Hindlimb muscle (tissue), 1 donor: ENCODE measurements around the gene WASF2. TPM values are rescaled to one million over a fixed set of nuclear protein-coding genes. Genes with fewer than 3 reads are reported as not detected.
A peak's percentile ranks its signal among the peaks of the same experiment; 100 is the strongest.

Source experiments
- DNase-seq: peaks from one replicate; pipeline ENCODE4 v3.0.0-alpha.2; 2013
- polyA plus RNA-seq: library from polyadenylated mRNA; unstranded; fragments of 120-200 nt; gene quantifications from one replicate; pipeline ENCODE4 v1.2.1, GENCODE V29; 2013; ENCODE audit not compliant: insufficient read length

WASF2 gene
- polyA plus RNA-seq, 1 donor: 79.4 TPM

DNA sequence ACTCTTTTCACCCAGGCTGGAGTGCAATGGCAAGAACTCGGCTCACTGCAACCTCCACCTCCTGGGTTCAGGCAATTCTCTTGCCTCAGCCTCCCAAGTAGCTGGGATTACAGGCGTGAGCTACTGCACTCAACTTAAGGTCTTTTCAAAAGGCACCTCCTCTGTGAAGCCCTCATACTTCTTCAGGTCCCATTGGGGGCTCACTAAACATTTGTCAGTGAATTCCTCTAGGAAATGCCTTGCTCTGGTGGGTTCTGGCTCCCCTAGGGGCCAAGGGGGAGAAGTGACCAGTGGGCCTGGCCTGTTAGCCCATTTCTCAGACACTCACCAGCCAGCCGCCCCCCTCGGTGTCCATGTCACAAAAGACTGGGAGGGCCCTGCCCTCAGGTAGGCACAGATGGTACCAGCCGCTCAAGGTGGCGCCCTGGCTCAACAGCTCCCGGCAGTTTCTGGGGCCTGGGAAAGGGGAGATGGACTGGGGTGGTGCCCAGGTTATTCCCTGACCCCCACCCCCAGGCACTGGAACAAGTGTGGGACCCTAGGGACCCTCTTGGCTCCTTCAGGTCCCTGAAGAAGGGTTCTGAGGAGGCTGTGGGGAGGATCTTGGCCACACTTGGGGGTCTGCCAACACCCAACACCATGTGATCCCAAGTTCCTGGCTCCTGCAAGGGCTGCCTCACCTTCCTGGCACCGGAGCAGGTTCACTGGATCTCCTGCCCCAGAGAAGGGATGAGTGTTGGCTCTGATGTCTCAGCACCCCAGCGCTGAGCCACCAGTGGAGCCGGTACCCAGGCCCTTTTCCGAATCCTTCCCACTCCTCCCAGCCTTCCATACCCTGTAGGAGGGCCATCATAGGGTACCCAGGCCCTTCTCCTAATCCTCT lies 116.9 kb downstream of the WASF2 start:
- DNase-seq: no peak

DNA sequence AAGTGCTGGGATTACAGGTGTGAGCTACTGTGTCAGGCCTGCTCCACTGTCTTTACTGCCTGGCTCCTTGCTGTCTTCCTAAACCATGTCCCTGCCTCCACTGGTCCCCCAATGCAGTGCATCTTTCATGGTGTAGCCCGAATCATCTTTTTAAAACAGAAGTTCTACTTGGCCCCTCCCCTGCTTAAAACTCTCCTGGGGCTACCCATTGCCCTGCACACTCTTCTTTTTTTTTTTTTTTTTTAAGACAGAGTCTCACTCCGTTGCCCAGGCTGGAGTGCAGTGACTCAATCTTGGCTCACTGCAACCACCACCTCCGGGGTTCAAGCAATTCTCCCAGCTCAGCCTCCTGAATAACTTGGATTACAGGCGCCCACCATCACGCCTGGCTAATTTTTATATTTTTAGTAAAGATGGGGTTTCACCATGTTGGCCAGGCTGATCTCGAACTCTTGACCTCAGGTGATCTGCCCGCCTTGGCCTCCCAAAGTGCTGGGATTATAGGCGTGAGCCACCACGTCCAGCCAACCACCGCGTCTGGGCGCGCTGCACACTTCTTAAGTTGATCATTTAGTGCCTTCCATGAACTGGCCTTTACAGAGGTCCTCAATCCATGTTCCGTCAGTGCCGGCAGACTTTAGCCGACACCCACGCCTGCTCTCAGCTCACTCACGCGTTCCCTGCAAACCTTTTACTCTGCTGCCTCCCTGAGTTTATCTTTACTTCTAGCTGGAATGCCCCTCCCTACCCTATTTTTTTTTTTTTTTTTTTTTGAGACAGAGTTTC lies 117.8 kb downstream of the WASF2 start:
- no peak for DNase-seq

DNA sequence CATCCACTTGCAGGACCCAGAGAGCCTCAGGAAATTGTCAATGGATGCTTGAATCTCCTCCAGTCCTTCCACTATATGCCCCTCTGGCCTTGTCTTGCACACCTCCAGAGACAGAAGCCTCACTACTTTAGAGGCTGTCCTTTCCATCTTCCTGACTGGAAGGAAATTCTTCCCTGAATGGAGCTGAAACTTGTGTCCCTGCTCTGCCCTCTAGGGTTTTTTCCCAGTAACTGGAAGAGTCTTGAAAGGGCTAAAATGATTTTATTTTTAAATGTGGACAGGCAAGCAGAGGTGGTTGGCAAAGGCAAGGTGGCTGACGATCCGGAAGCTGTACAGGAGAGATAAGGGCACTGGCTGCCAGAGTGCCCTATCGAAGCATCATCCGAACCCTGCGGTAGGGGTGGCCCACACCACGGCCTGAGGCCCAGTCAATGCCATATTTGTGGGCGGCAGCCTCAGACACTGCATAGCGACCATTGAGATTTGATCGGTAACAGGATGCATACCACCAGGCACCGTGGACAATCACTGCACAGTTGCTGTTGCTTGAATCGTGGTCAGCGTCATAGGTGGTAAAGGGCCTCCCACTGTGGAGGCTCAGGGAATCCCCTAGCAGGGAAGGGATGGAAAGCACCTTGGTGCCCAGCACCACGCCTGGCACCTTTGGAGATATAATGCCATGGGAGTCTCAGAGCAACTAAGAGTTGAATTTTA lies 120.9 kb downstream of the WASF2 start:
- DNase-seq: no peak

DNA sequence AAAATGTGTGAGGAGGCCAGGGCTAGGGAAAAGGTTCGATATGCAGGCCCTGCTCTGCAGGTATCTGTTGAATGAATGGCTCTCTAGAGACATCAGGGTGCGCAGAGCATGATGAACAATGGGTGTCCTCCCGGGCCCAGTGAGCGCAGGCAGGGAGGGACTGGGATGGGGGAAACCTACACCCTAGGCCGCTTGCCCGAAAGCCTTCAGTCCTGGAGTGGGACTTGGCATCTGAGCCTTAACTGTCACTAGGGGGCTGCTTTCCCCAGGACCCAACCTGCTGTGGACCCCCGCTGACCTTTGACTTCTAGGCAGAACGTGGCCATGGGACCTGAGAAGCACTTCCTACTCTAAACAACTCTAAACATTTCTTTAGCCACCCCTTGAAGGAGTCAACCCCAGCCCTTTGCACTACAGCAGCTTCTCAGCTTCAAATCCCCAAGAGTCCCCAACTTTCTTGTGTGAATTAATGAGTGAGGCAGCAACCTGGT lies 122.8 kb downstream of the WASF2 start:
- no peak for DNase-seq

DNA sequence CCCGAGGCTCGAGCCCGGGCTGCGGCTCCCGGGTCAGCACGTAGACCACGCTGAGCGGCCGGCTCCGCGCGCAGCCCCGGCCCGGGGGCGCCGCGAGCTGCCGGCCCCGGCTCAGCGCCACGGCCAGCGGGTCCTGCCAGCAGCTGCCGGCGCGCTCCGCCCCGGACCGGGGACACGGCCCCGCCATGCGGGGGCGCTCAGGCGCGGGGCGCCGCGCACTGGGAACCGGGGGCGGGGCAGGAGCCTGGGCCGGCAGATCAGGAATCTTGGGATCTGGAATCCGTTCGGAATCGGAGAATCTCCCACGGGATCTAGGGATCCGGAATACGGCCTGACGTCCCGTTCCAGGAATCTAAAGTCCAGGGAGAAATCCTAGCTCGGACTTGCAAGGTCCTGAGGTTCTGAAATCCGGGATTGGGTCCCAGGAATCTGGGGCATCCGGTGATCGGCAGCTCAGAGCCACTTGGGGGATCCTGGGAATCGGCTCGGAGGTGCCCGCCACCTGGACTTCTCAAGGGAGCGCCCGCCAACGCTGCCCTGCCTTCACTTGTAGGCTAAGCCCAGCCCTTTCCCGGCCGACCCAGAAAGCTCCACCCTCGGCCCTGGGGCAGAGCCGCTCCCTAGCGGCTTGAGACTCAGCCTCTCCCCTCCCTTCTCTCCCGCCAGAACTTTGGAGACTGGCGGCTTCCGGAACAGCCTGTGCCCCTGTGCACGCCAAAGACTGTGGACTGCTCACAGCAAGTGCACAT lies 123.4 kb downstream of the WASF2 start, which contains the start of gene MAP3K6:
TSS of gene MAP3K6 (minus strand) at position 551 of the 749 bp plus-strand sequence. CDS start at position 187, 364 bp downstream.
- DNase-seq: peak; percentile 75

DNA sequence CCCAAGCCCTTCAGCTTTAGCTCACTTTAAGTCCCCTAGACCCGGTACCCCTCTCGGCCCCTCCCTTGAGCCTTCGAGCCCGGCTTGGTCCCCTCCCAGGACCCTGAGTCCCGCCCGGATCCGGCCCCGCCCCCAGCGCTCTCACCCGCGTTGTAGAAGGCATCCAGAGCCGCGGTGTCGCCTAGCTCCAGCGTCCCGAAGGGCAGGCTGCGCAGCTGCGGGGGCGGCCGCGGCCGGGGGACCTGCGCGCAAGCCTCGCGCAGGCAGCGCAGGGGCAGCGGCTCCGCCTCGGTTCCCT lies 123.9 kb downstream of the WASF2 start:
- peak; percentile 68 for DNase-seq

DNA sequence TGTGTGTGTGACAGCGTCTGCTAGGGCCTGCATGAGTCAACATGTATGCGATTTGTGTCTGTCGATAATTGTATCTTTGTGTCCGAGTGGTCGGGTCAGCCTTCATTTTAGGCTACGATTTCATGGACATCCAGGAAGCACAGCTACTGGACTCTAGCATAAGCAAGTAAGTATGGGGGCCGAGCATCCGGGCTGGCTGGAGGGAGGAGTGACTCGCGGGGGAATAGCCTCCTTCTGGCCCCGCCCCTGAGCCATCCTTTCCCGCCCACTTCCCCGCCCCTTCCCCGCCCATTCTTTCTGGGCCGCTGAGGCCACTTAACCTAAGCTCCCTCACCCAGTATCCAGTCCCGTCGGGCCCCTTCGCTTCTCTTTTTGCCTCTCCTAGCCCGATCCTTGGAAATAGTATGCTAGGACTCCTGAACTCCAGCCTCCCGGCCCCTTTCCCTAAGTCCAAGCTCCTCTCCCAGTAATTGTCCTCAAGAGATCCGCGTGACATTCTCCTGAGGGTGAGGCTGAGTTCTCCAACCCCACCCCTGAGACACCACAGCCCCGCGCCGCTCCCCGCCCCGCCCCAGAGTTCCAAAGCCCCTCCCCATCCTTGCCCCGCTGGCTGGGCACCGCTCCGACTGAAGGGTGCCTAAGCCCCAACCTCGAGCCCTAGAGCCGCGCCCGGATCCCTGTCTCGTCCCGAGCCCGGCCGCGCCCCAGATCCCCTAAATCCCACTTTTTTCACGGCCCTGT lies 124.4 kb downstream of the WASF2 start:
- DNase-seq: peak; percentile 89

DNA sequence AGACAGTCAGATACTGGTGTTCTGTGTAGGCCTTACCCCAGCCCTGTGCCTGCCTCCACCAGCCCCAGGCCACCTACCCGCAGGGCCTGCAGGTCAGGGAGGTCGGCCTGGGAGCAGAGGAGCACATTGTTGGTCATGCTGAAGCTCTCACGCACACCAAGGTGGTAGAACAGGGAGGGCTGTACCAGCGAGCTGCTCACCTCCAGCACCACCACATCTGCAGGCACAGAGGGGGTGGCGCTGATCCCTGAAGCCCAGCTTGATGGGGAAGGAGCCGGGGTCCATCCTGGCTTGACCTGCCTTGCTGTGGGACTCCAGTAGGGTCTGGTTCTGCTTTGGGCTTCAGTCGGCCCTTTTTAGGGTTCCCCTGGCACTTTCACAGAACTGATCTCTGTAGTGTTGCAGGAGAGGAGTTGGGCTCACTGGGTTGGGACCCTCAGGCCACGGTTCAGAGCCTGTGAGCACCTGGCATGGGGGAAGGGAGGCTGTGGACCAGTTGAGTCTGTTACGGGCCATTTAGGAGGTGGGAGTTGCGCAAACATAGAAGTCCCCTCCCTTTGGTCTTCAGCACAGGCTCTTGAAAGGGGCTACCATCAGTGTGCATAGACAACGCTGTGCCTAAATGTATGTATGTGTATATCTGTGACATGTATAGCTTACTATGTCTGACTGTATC lies 125.1 kb downstream of the WASF2 start:
- DNase-seq: no peak

DNA sequence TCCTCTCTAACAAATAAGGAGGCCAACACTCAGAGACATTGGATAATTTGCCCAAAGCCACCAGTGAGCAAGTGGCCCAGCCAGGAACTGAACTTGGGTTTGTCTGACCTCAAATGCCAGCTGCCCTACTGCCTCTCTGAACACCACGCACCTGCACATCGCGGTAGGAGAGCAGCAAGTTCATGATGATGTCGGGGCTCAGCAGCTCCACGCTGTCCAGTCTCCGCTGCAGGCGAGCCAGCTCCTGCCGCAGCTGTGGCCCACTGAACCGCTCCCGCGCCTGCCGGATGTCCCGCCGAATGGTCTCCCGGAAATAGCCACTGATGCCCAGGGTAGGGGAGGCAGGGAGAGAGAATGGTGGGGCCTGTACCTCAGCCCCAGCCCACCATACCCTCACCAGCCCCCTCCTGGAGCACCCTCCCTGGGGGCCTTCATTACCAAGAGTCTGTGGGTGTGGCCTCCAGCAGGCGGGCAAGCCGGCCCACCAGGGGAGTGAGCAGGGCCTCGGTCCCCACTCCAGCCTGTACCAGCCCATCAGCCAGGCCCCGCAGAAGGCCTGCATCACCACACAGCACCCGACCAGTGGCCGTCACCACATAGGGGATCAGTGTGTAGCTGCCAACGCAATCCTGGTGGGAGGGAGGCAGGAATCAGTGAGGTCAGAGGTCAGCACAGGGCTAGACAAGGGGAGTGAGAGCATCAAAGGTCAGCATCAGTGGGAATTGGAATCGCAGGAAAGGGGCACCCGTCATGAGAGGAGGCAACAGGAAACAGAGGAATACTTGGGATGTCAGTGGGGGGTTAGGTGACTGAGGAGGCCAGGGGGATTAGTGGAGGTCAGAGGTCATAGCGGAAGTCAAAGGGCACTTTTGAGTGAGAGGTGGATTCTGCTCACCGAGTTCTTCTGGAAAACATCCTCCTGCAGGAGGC lies 125.9 kb downstream of the WASF2 start:
- no peak for DNase-seq

DNA sequence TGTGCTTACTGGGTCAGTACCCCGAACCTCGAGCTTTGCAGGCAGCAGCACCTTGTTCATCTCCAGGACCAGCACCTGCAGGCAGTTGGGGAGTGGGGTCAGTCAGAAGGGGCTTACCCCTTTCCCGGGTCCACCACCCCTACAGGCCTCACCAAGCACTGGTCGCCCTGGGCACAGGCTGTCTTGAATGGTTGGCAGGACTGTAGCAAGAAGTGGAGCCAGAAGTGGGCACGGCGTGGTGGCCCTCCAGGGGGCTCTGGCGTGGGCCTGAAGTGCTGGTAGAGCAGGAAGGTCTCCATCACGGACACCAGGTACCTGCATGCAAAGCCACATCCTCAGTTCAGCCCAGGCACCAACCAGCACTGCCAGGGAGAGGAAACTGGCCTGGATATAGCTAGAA lies 128.4 kb downstream of the WASF2 start:
- DNase-seq: no peak

DNA sequence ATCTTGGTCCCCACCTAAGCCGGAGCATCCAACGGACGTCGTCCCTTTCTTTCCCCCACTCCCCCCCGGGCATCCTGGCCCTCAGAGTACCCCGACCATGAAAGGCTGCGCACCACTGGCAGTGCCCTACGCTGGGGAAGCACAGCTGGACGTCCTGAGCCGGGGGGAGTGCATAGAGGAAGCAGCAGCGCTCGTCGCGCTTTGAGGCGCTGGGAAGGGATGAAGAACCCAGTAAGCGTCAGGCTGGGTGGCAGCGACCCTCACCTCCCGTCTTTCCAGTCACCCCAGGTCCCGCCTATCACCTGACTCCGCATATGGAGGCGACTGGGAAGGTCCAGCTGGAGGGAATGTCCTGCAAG lies 128.9 kb downstream of the WASF2 start:
- no peak for DNase-seq

DNA sequence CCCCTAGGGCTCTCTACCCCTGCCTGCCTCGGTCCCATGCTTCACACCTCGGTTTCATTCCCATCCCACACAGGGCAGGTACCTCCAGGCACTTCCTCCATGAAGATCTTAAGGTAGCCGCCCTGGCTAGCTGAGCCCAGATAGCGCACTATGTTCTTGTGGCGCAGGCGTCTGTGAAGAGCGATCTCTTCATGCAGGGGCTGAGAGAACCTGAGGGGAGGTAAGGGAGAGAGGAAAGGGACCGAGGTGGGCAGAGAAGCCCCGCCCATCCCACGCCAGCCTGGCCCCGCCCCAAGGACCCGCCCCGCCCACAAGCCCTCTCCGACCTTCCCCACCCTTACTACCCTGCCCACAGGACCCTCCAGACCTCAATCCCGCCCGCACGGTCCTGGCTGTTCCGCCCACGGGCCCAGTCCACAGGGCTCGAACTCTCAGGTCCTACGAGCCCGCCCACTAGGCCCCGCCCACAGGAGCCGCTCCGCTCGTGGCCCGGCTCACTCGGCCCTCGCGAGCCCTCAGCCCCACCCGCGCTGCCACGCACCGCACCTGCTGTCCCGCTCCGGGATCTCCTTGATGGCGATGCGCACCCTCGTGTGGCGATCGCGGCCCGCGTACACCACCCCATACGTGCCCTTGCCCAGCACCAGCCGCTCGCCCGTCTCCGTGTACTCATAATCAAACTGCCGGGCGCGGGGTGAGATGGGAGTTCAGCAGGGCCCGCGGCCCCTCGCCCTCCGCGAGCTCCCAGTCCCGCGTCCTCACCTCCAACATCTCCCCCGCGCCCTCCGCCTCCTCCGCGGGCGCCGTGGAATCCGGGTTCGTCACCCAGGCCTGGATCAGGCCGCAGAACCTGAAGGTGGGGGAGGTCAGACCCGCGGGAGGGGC lies 129.6 kb downstream of the WASF2 start:
- DNase-seq: no peak

DNA sequence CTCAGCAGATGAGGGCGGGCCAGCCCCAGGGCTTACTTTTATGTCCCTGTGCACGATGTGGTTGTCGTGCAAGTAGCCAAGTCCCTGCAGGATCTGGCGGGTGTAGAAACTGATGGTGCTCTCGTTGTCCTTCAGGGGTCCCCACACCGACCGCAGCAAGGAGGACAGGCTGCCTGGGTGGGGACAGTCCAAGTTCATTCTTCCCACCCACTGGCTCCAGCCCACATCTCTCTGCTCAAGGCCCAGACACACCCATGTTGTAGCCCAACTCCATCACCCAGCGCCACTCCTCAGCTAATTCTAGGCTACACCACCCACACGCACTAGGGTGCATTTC lies 130.2 kb downstream of the WASF2 start:
- DNase-seq: no peak

DNA sequence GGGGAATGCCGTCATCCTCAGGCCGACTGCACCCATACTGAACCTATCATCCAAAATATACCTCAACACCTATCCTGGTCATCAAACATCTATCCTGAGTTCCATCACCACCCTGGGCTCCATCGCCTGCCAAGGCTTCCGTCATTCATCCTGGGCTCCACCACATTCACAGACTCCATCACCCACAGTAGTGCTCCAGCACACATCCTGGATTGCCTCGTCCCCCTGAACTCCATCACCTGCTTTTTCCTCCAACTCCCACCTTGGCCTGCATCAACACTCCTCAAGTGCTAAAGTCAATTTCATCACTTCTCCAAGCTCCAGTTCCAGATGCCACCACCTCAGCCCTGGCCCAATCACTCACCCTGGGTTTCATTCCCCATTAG lies 131.0 kb downstream of the WASF2 start:
- DNase-seq: no peak

DNA sequence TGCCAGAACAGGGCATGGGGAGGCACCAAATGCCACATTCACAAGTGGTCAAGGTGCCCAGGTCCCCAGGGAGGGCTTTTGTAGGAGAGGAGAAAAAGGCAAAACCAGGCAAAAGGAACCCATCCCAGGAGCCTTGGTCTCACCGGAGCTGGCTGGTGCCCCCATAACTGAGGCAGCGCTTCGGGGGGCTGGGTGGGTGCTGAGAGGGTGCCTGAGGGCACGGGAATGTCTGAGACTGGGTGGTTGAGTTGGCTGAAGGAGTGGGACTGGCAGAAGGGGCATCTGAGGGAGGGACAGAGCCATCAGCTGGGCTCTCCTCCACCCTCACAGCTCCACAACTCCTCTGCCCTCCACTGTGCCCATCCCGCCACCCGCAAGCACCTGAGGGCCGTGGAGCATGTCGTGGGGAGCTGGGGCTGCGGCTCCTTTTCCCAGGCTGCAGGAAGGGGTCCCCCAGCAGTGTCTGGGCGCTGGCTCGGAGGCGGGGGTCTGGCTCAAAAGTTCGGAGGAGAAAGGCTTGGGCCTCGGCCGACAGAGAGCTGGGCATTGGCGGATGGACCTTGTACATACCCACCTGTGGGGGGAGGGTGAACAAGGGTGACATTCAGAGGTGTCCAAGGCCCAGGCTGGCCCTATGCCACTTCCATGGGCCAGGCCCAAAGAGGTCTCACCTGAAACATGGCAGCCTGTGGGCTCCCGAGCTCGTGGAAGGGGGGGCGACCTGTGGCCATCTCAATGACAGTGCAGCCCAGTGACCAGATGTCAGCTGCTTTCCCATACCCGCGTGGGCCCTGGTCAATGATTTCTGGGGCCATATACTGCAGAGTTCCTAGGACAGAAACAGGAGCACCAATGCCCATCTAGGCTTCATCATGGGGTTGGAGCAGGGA lies 131.7 kb downstream of the WASF2 start:
- DNase-seq: no peak

DNA sequence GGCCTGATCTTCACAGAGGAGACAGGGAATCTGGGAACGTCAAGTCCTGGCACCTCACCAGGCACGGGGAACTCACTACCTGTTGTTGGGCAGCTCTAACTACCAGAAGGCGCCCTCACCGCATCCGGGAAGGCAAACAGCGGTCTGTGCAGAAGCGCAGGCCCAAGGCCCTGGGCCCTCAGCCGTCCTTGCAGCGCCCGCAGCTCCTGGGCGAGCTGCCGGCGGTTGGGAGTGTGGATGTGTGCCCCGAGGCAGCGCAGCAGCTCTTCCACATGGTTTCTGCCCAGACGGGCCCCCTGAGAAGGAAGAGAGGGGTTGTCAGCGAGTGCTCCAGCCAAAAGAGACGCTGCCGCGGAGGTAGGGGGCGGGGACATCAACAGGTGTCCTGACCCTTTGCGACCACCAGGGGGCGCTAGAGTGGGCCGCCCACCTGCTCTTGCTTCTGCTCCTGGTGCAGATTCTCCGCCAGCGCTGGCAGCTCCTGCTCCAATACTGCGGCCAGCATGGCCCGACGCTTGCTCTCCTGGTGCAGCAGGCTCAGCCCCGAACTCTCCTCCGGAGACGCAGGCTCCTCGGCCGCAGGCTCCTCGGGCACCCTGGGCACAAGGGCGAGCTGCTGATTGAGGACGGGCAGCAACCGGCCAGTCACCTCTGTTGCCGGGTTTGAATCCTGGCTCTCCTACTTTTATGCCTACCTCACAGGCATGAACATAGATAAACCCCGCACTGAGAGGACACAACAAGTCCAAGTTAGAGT lies 132.5 kb downstream of the WASF2 start:
- DNase-seq: peak; percentile 74

DNA sequence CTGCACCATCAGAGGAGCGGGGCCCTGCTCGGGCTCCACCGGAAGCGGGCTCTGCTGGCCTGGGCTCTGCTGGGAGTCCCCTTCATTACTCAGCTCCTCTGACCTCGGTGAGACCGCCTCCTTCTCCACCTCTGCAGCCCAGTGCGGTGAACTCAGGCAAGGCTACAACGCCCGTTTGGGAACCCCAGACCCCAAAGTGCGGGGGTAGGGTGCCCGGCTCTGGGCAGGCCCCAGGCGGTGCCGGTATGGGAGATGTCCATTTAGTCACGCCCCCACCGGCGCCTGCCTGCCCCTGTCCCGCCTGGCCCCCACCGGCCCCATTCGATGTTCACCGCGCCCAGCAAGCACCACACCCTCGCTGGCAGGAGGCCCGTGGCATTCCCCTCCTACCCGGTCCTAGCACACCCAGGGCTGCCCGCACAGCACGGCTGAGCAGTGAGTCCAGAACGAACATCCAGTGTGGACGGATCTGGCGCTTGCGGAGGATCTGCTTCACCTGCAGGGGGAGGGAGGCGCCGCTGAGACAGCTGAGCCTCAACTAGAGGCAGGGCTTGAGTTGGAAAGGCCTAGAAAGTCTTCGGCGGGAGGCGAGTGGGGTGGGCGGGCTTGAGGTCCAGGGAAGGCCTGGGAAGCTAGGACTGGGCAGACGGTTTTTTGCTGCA lies 133.2 kb downstream of the WASF2 start:
- no peak for DNase-seq
